T-cell (primary cell): ENCODE measurements around the gene KANK3. TPM values are rescaled to one million over a fixed set of nuclear protein-coding genes. Genes with fewer than 3 reads are reported as not detected.

ENCODE experiments used
- ATAC-seq, 4 experiments: fragments of 200-7000 bp in 3 of 4; fragments of 150-1000 bp in 1 of 4; cut with Tn5 transposase; replicated peaks in 1 of 4; 1 replicate in 3 of 4; 2 replicates in 1 of 4; pipeline ENCODE4 v1.10.0; 2021; ENCODE audit warnings: moderate library complexity in 3 of 4, mild to moderate bottlenecking in 2 of 4, moderate number of reproducible peaks in 1 of 4
- CTCF ChIA-PET, 2 donors: fragments of 300-600 bp; sonication (Branson Sonifier 250); formaldehyde crosslinking; loops; one replicate each; lab custom pipeline; 2022; ENCODE audit warnings: antibody characterized with exemption in 2 of 2; lab: Charles Lee
- POLR2A ChIA-PET, 2 donors: fragments of 300-600 bp; sonication (Branson Sonifier 250); formaldehyde crosslinking; loops; one replicate each; lab custom pipeline; 2022; ENCODE audit warnings: antibody characterized with exemption in 2 of 2; lab: Charles Lee
- DNase-seq, 35 experiments: peaks; one replicate each; pipeline versions ENCODE4 v3.0.0 to v3.0.0-alpha.2; 2013 to 2023
- H3K27ac ChIP-seq: one replicate; pipeline ENCODE4 v1.5.1; 2013; ENCODE audit warnings: low read length
- H3K27me3 ChIP-seq, 2 experiments: replicated peaks in 1 of 2; 1 replicate in 1 of 2; 2 replicates in 1 of 2; pipeline versions ENCODE4 v1.6.1 to v1.7.0; 2013; ENCODE audit warnings: low read length in 1 of 2, mixed read lengths in 1 of 2; ENCODE audit not compliant: control insufficient read depth in 2 of 2, insufficient read depth in 2 of 2; ENCODE audit errors: extremely low read depth in 1 of 2
- H3K36me3 ChIP-seq, 2 donors: 1 replicate in 1 of 2; 2 replicates in 1 of 2; pipeline versions ENCODE4 v1.6.1 to v1.7.0; 2013; ENCODE audit warnings: low read length in 1 of 2; ENCODE audit not compliant: control insufficient read depth in 2 of 2, insufficient read depth in 1 of 2; ENCODE audit errors: extremely low read depth in 1 of 2
- H3K4me1 ChIP-seq, 2 experiments: 1 replicate in 1 of 2; 2 replicates in 1 of 2; pipeline versions ENCODE4 v1.6.1 to v1.7.0; 2013; ENCODE audit warnings: low read length in 2 of 2, mixed read lengths in 1 of 2; ENCODE audit not compliant: insufficient read depth in 2 of 2, control insufficient read depth in 1 of 2; ENCODE audit errors: extremely low read depth in 1 of 2
- H3K4me3 ChIP-seq, 2 donors: 1 replicate in 1 of 2; 2 replicates in 1 of 2; pipeline versions ENCODE4 v1.5.1 to v1.7.0; 2013; ENCODE audit warnings: mild to moderate bottlenecking in 2 of 2, low read length in 1 of 2, moderate library complexity in 1 of 2; ENCODE audit not compliant: control insufficient read depth in 1 of 2; ENCODE audit errors: extremely low read depth in 1 of 2
- H3K9me3 ChIP-seq: 2 replicates; pipeline ENCODE4 v1.7.0; 2013
- H3K27ac Mint-ChIP-seq, 2 donors: one replicate each; pipeline ENCODE4 v1.8.0; 2020 to 2021; ENCODE audit warnings: mild to moderate bottlenecking in 2 of 2, mixed read lengths in 2 of 2
- H3K27me3 Mint-ChIP-seq, 2 donors: one replicate each; pipeline ENCODE4 v1.8.0; 2021 to 2022; ENCODE audit warnings: mixed read lengths in 2 of 2
- H3K36me3 Mint-ChIP-seq: one replicate; pipeline ENCODE4 v1.8.0; 2021; ENCODE audit warnings: mixed read lengths
- H3K4me1 Mint-ChIP-seq, 3 donors: one replicate each; pipeline ENCODE4 v1.8.0; 2020 to 2022; ENCODE audit warnings: mixed read lengths in 3 of 3, mild to moderate bottlenecking in 1 of 3
- H3K4me3 Mint-ChIP-seq, 3 donors: one replicate each; pipeline ENCODE4 v1.8.0; 2020 to 2022; ENCODE audit warnings: mild to moderate bottlenecking in 3 of 3, mixed read lengths in 3 of 3, moderate library complexity in 3 of 3
- H3K9me3 Mint-ChIP-seq, 3 donors: one replicate each; pipeline ENCODE4 v1.8.0; 2020 to 2022; ENCODE audit warnings: mixed read lengths in 3 of 3
- WGBS: methylation state at CpG from one replicate; pipeline ENCODE4 v1.1.5; 2013; ENCODE audit warnings: missing lambda C conversion rate; ENCODE audit not compliant: insufficient coverage; 5-methylcytosine and 5-hydroxymethylcytosine counted together
- total RNA-seq, 35 experiments: library from RNA in 6 of 35; stranded (reverse) in 6 of 35; fragments of 120-200 nt in 1 of 35; gene quantifications; one replicate each; pipeline versions ENCODE4 v1.2.1 to v1.2.4 and lab custom pipeline; 2013 to 2026

The KANK3 gene
- total RNA-seq, 5 donors from 2014 or later (not counting 1 experiment from before 2014, with no cell fraction given) = 0.88 to 5.5 (median 4.4) TPM

- WGBS = 26% methylated on average over 10 of the region's 24 CpGs
- peaks cover 4 to 35% of the 10 kb centered on the region in 2 experiments for H3K4me1 ChIP-seq
- Mint-ChIP-seq H3K4me3 (peak overlapping the region; percentile 83 to 90 (median 87)), H3K27ac (peak overlapping the region; percentile 88), H3K4me1 (peaks cover 26 to 37% (median 36%) of the 10 kb centered on the region in 3 donors), H3K27me3 (no peaks in the 10 kb centered on the region), H3K9me3 (no peaks in the 10 kb centered on the region), H3K36me3 (peaks cover 6% of the 10 kb centered on the region)
- H3K27ac ChIP-seq = peak overlapping the region; percentile 5
- H3K9me3 ChIP-seq = no peaks in the 10 kb centered on the region
- ATAC-seq = no peak
- peak overlapping the region; percentile 80 to 84 for H3K4me3 ChIP-seq
- no peak for DNase-seq
- ChIA-PET CTCF (interaction anchor here in 1 of 2 donors (0.7 kb wide), 1 partner anchor 275 kb away, joined by 3 read pairs; no protein-coding TSS in a partner anchor), POLR2A (no interaction called here)
- H3K36me3 ChIP-seq = peaks cover 0 to 26% of the 10 kb centered on the region in 2 donors
- H3K27me3 ChIP-seq = no peaks in the 10 kb centered on the region
These were observed 35.6 kb downstream of the KANK3 start for GRCh38 chr19:8307400-8307964.

- WGBS = 69% methylated on average over 9 of the region's 17 CpGs
- Histone ChIP-seq H3K36me3 (peaks cover 0 to 21% of the 10 kb centered on the region in 2 donors), H3K27me3 (no peaks in the 10 kb centered on the region), H3K27ac (peak overlapping the region; percentile 10), H3K4me1 (peaks cover 4 to 35% of the 10 kb centered on the region in 2 experiments), H3K4me3 (no peak overlapping the region), H3K9me3 (no peaks in the 10 kb centered on the region)
- ATAC-seq = no peak
- Mint-ChIP-seq H3K27ac (peak overlapping the region; percentile 88), H3K36me3 (peaks cover 6% of the 10 kb centered on the region), H3K4me1 (peaks cover 26 to 37% (median 36%) of the 10 kb centered on the region in 3 donors), H3K27me3 (no peaks in the 10 kb centered on the region), H3K9me3 (no peaks in the 10 kb centered on the region), H3K4me3 (peak overlapping the region; percentile 83 to 90 (median 87))
- peak in 2 of 35 experiments; percentile 1 to 22 for DNase-seq
- CTCF ChIA-PET = interaction anchor here in 1 of 2 donors (0.7 kb wide), 1 partner anchor 276 kb away, joined by 3 read pairs; no protein-coding TSS in a partner anchor
- POLR2A ChIA-PET = no interaction called here
These were observed 36.6 kb downstream of the KANK3 start for GRCh38 chr19:8306235-8307054.

GRCh38 chr19:8305798-8306197, 37.3 kb downstream of the KANK3 start:
- no peak for ATAC-seq
- POLR2A ChIA-PET = no interaction called here
- Histone ChIP-seq H3K36me3 (peaks cover 0 to 15% of the 10 kb centered on the region in 2 donors), H3K9me3 (no peaks in the 10 kb centered on the region), H3K4me1 (peaks cover 4 to 35% of the 10 kb centered on the region in 2 experiments), H3K27ac (peak overlapping the region; percentile 10), H3K4me3 (no peak overlapping the region), H3K27me3 (no peaks in the 10 kb centered on the region)
- no CpG with 5 or more reads among the region's 4 CpGs for WGBS
- DNase-seq = peak in 2 of 35 experiments; percentile 0 to 10
- H3K36me3 Mint-ChIP-seq = peaks cover 3% of the 10 kb centered on the region
- no peaks in the 10 kb centered on the region for H3K9me3 Mint-ChIP-seq
- peak overlapping the region; percentile 7 to 66 for H3K27ac Mint-ChIP-seq
- CTCF ChIA-PET = interaction anchor here in 1 of 2 donors (0.6 kb wide), 1 partner anchor 37 kb away, joined by 4 read pairs; no protein-coding TSS in a partner anchor
- H3K27me3 Mint-ChIP-seq = no peaks in the 10 kb centered on the region
- H3K4me3 Mint-ChIP-seq = peak overlapping the region in 1 of 3 donors; percentile 90
- H3K4me1 Mint-ChIP-seq = peaks cover 26 to 37% (median 36%) of the 10 kb centered on the region in 3 donors

- DNase-seq (peak in 2 of 35 experiments; percentile 1 to 27), ATAC-seq (no peak)
- H3K9me3 ChIP-seq = no peaks in the 10 kb centered on the region
- peaks cover 3% of the 10 kb centered on the region for H3K36me3 Mint-ChIP-seq
- no peak overlapping the region for H3K4me3 ChIP-seq
- no peak overlapping the region for H3K27ac Mint-ChIP-seq
- peaks cover 0 to 9% of the 10 kb centered on the region in 2 donors for H3K36me3 ChIP-seq
- CTCF ChIA-PET = no interaction called here
- WGBS = 89% methylated on average over 32 of the region's 33 CpGs
- H3K27ac ChIP-seq = no peak overlapping the region
- peaks cover 26 to 37% (median 36%) of the 10 kb centered on the region in 3 donors for H3K4me1 Mint-ChIP-seq
- no peaks in the 10 kb centered on the region for H3K27me3 Mint-ChIP-seq
- H3K27me3 ChIP-seq = no peaks in the 10 kb centered on the region
- peaks cover 4 to 35% of the 10 kb centered on the region in 2 experiments for H3K4me1 ChIP-seq
- POLR2A ChIA-PET = no interaction called here
- no peak overlapping the region for H3K4me3 Mint-ChIP-seq
- H3K9me3 Mint-ChIP-seq = no peaks in the 10 kb centered on the region
These were observed 38.0 kb downstream of the KANK3 start for GRCh38 chr19:8304841-8305621.

- peaks cover 18 to 19% (median 19%) of the 10 kb centered on the region in 3 donors for H3K4me1 Mint-ChIP-seq
- peak in 1 of 35 experiments; percentile 21 for DNase-seq
These were observed 40.3 kb downstream of the KANK3 start for GRCh38 chr19:8302734-8303133.

More at GRCh38 chr19:8302734-8303133, 40.3 kb downstream of the KANK3 start:
- H3K27me3 ChIP-seq = no peaks in the 10 kb centered on the region
- H3K9me3 Mint-ChIP-seq = no peaks in the 10 kb centered on the region
- WGBS = 96% methylated on average over 5 of the region's 7 CpGs
- H3K36me3 Mint-ChIP-seq = no peaks in the 10 kb centered on the region
- peaks cover 3 to 23% of the 10 kb centered on the region in 2 experiments for H3K4me1 ChIP-seq
- ATAC-seq = no peak
- H3K27ac Mint-ChIP-seq = no peak overlapping the region
- H3K27me3 Mint-ChIP-seq = no peaks in the 10 kb centered on the region
- H3K36me3 ChIP-seq = peaks cover 0 to 6% of the 10 kb centered on the region in 2 donors
- ChIA-PET POLR2A (interaction anchor here in 1 of 2 donors (0.7 kb wide), 1 partner anchor 578 kb away, joined by 3 read pairs; no protein-coding TSS in a partner anchor), CTCF (no interaction called here)
- H3K9me3 ChIP-seq = no peaks in the 10 kb centered on the region
- H3K4me3 ChIP-seq = no peak overlapping the region
- H3K4me3 Mint-ChIP-seq = no peak overlapping the region
- no peak overlapping the region for H3K27ac ChIP-seq
